Measurements from ENCODE around the gene NLRX1. TPM values are rescaled to one million over a fixed set of nuclear protein-coding genes. Genes with fewer than 3 reads are reported as not detected.

The NLRX1 gene
- total RNA-seq, 3 donors from 2014 or later (not counting 1 experiment from before 2014, with no cell fraction given): 12.4 to 16.4 (median 13.8) TPM

GRCh38 chr11:119187123-119187892, 18.8 kb downstream of the NLRX1 start:
- Mint-ChIP-seq H3K4me3 (no peak overlapping the region), H3K9me3 (no peaks in the 10 kb centered on the region), H3K27ac (no peak overlapping the region), H3K4me1 (no peaks in the 10 kb centered on the region), H3K36me3 (no peaks in the 10 kb centered on the region), H3K27me3 (ENCODE audit: low read depth in 2 of 2) (no peaks in the 10 kb centered on the region)
- H3K4me3 ChIP-seq (ENCODE audit: low read length): no peak overlapping the region
- no peak for ATAC-seq
- H3K9me3 ChIP-seq (ENCODE audit: control insufficient read depth, insufficient read depth, low read length): no peaks in the 10 kb centered on the region
- TF ChIP-seq CTCF (IDR thresholded peaks at IDR 0.05): no peak
- H3K36me3 ChIP-seq (ENCODE audit: control insufficient read depth, insufficient read depth, low read length): no peaks in the 10 kb centered on the region
- no peak overlapping the region for H3K27ac ChIP-seq (ENCODE audit: low read length)
- intact Hi-C loops (cut with micrococcal nuclease): no loop called here
- DNase-seq: no peak
- 87% methylated on average over 21 of the region's 21 CpGs for WGBS (ENCODE audit: insufficient coverage)
- no peaks in the 10 kb centered on the region for H3K4me1 ChIP-seq (ENCODE audit: control insufficient read depth, insufficient read depth, low read length)
- no peaks in the 10 kb centered on the region for H3K27me3 ChIP-seq (ENCODE audit: control insufficient read depth, insufficient read depth, low read length)

GRCh38 chr11:119188067-119188466, 19.5 kb downstream of the NLRX1 start:
- Mint-ChIP-seq H3K9me3 (no peaks in the 10 kb centered on the region), H3K4me1 (no peaks in the 10 kb centered on the region), H3K4me3 (no peak overlapping the region), H3K27me3 (ENCODE audit: low read depth in 2 of 2) (no peaks in the 10 kb centered on the region), H3K27ac (no peak overlapping the region), H3K36me3 (no peaks in the 10 kb centered on the region)
- H3K4me1 ChIP-seq (ENCODE audit: control insufficient read depth, insufficient read depth, low read length): no peaks in the 10 kb centered on the region
- H3K27ac ChIP-seq (ENCODE audit: low read length): no peak overlapping the region
- TF ChIP-seq CTCF (IDR thresholded peaks at IDR 0.05): no peak
- no peaks in the 10 kb centered on the region for H3K36me3 ChIP-seq (ENCODE audit: control insufficient read depth, insufficient read depth, low read length)
- no peak for DNase-seq
- H3K4me3 ChIP-seq (ENCODE audit: low read length): no peak overlapping the region
- no peak for ATAC-seq
- 93% methylated on average over 11 of the region's 11 CpGs for WGBS (ENCODE audit: insufficient coverage)
- H3K9me3 ChIP-seq (ENCODE audit: control insufficient read depth, insufficient read depth, low read length): no peaks in the 10 kb centered on the region
- no peaks in the 10 kb centered on the region for H3K27me3 ChIP-seq (ENCODE audit: control insufficient read depth, insufficient read depth, low read length)
- intact Hi-C loops (cut with micrococcal nuclease): no loop called here

- Mint-ChIP-seq H3K4me3 (no peak overlapping the region), H3K9me3 (no peaks in the 10 kb centered on the region), H3K36me3 (no peaks in the 10 kb centered on the region), H3K27ac (no peak overlapping the region), H3K4me1 (no peaks in the 10 kb centered on the region), H3K27me3 (ENCODE audit: low read depth in 2 of 2) (no peaks in the 10 kb centered on the region)
- no peaks in the 10 kb centered on the region for H3K4me1 ChIP-seq (ENCODE audit: control insufficient read depth, insufficient read depth, low read length)
- no peak for DNase-seq
- intact Hi-C loops (cut with micrococcal nuclease): no loop called here
- ATAC-seq: no peak
- TF ChIP-seq CTCF (IDR thresholded peaks at IDR 0.05): no peak
- no peaks in the 10 kb centered on the region for H3K27me3 ChIP-seq (ENCODE audit: control insufficient read depth, insufficient read depth, low read length)
- WGBS (ENCODE audit: insufficient coverage): 84% methylated on average over 8 of the region's 8 CpGs
- H3K36me3 ChIP-seq (ENCODE audit: control insufficient read depth, insufficient read depth, low read length): no peaks in the 10 kb centered on the region
- H3K9me3 ChIP-seq (ENCODE audit: control insufficient read depth, insufficient read depth, low read length): no peaks in the 10 kb centered on the region
- H3K4me3 ChIP-seq (ENCODE audit: low read length): no peak overlapping the region
- no peak overlapping the region for H3K27ac ChIP-seq (ENCODE audit: low read length)
Observed at GRCh38 chr11:119188887-119189286, 20.4 kb downstream of the NLRX1 start.

GRCh38 chr11:119189393-119189792, 20.9 kb downstream of the NLRX1 start:
- H3K27me3 ChIP-seq (ENCODE audit: control insufficient read depth, insufficient read depth, low read length): no peaks in the 10 kb centered on the region
- intact Hi-C loops (cut with micrococcal nuclease): no loop called here
- no peak overlapping the region for H3K4me3 ChIP-seq (ENCODE audit: low read length)
- no peak overlapping the region for H3K4me3 Mint-ChIP-seq
- no peaks in the 10 kb centered on the region for H3K27me3 Mint-ChIP-seq (ENCODE audit: low read depth in 2 of 2)
- no peaks in the 10 kb centered on the region for H3K9me3 Mint-ChIP-seq
- no peak for DNase-seq
- H3K36me3 ChIP-seq (ENCODE audit: control insufficient read depth, insufficient read depth, low read length): no peaks in the 10 kb centered on the region
- no peak overlapping the region for H3K27ac Mint-ChIP-seq
- H3K4me1 Mint-ChIP-seq: no peaks in the 10 kb centered on the region
- WGBS (ENCODE audit: insufficient coverage): 87% methylated on average over 4 of the region's 4 CpGs
- no peaks in the 10 kb centered on the region for H3K36me3 Mint-ChIP-seq
- H3K27ac ChIP-seq (ENCODE audit: low read length): no peak overlapping the region
- H3K4me1 ChIP-seq (ENCODE audit: control insufficient read depth, insufficient read depth, low read length): no peaks in the 10 kb centered on the region
- no peaks in the 10 kb centered on the region for H3K9me3 ChIP-seq (ENCODE audit: control insufficient read depth, insufficient read depth, low read length)
- ATAC-seq: no peak
- no peak for TF ChIP-seq CTCF (IDR thresholded peaks at IDR 0.05)
